Measurements from ENCODE around the gene CLASP1.
"Not testable (repeated sequence)": the region's sequence is repeated elsewhere in the genome, so short reads cannot be mapped to it uniquely, and the experiment has no call there.

CLASP1 gene

GRCh38 chr2:121504316-121504715 lies 144.9 kb downstream of the CLASP1 start:
- DNase-seq (ENCODE audit: low spot score), result no peak

DNA sequence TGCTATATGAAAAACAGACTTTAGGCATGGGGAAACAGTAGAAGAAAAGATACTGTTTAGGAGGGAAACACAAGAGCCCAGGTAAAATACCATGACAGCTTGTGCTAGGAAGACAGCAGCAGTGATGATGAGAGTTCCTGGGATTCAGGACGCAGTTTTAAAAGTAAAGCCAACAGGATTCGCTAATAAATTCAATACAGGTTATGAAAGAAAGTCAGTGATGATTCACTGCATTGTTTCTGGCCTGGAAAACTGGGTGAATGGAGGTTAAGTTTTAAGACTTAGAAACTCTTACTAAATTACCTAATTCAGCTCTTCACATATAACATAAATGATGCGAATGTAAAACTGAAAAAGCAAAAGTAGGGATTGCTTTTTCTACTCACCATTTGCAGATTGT lies 146.5 kb downstream of the CLASP1 start:
- DNase-seq (ENCODE audit: low spot score), result no peak

- DNase-seq (ENCODE audit: low spot score), result no peak
These were observed 147.0 kb downstream of the CLASP1 start for GRCh38 chr2:121502246-121502645.

- DNase-seq (ENCODE audit: low spot score), result no peak
These were observed 147.7 kb downstream of the CLASP1 start for GRCh38 chr2:121501554-121501953.

DNA sequence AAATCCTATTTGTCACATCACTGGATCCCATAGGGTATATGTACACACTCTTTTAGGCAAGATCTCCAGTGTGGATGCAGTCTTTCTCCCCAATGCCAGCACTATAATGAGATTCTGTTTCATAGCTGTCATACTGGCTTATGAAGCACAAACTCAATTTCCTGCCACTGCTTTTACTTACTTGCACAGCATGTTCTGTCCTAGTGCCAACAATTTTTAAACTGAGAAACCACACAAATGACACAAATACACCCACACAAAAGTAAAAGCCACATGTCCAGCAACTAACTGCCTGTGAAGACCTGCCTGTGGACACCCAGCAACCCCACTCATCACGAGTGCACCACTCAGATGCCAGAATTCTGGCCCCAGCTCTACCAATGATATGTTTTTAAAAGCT lies 148.2 kb downstream of the CLASP1 start:
- DNase-seq (ENCODE audit: low spot score), result no peak

GRCh38 chr2:121498731-121499130 lies 150.5 kb downstream of the CLASP1 start:
- DNase-seq (ENCODE audit: low spot score), result no peak

- no peak for DNase-seq (ENCODE audit: low spot score)
These were observed 156.9 kb downstream of the CLASP1 start for GRCh38 chr2:121492409-121492808.

GRCh38 chr2:121491518-121491917 lies 157.7 kb downstream of the CLASP1 start:
- no peak for DNase-seq (ENCODE audit: low spot score)

GRCh38 chr2:121490584-121491133 lies 158.6 kb downstream of the CLASP1 start:
- no peak for DNase-seq (ENCODE audit: low spot score)

GRCh38 chr2:121489911-121490583 lies 159.2 kb downstream of the CLASP1 start:
- DNase-seq (ENCODE audit: low spot score), result no peak

DNA sequence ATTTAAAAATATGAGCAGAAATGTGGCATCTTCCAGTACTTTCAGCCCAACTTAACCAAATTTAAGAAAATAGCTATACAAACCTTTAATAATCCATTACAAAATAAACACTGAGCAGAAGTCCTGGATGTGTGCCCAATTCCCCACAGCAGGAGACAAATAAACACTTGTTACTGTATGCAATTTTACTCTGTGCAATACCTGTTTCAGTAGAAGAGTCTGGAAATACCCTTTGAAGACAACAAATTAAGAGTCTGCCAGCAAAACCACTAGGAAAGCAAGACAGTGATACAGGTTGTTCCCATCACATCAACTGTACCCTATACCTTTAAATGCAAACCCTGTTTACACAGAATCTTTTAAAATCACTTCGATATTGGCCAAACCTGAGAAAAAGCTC lies 160.0 kb downstream of the CLASP1 start:
- peak; percentile 13 for DNase-seq (ENCODE audit: low spot score)

- DNase-seq (ENCODE audit: low spot score), result no peak
These were observed 163.0 kb downstream of the CLASP1 start for GRCh38 chr2:121486191-121486790.

- no peak for DNase-seq (ENCODE audit: low spot score)
These were observed 164.2 kb downstream of the CLASP1 start for GRCh38 chr2:121485039-121485438.

DNA sequence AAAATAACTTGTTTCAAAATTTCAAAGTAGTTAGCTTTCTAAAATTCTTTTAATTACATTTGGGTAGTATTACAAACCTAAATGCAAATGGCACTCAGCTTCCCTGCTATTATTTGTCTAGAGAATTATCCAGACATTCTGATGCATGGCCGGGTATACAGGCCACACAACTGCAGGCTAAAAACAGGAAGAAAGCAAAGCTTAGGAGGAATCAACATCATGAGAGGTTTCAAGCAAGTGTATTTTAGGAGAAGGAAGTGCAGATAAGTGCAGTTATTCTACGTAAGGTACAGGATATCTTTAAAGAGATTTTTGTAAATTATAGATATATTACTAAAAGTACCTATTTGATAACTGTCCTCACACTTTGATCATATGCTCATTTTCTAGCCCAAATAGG lies 165.4 kb downstream of the CLASP1 start:
- no peak for DNase-seq (ENCODE audit: low spot score)

GRCh38 chr2:121483021-121483420 lies 166.2 kb downstream of the CLASP1 start:
- no peak for DNase-seq (ENCODE audit: low spot score)

DNA sequence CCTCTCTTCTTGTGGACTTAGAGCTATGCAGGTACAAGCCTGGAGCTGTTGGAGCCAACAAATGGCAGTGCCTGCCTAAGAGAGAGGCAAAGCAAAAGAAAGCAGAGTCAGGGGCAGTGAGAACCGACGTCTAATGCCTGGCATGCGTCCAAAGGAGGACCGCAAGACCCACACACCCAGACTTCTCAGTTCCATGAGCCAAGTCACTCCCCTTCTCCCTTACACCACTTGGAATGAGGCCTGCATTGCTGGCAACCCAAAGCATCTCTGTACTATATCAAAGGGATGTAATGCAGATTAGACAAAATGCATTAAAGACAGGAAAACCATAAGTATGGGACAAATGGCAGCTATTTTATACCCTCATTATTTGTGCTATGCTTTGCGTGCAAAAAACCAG lies 168.4 kb downstream of the CLASP1 start:
- no peak for DNase-seq (ENCODE audit: low spot score)

DNA sequence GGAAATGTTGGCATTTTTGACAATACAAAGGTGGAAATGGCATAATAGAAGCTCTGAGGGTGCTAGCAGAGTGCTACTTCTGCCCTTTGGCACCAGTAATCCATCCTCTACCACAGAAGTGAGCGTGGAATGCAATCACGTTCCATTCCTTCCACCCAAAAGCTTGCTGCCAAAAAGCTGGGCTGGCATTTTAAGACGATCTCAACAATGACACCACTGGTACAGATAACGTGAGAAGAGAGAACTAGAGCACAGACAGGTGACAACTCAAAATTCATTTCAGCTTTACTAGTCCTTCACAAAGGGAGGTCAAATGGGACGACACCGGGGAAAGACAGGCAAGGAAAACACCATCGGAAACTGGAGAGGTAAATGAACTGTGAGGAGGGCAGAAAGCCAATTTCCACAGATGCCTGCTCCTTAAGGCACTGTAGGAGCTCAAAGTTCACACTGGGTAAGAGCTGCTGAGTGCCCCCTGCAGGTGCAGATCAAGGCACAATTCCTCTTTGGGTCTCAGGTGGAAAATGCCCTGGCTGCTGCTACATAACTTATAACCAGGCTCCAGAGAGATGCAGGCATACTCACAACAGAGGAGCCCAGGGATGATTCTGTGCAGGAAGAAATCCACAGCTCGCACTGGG lies 169.3 kb downstream of the CLASP1 start:
- DNase-seq (ENCODE audit: low spot score), result no peak

DNA sequence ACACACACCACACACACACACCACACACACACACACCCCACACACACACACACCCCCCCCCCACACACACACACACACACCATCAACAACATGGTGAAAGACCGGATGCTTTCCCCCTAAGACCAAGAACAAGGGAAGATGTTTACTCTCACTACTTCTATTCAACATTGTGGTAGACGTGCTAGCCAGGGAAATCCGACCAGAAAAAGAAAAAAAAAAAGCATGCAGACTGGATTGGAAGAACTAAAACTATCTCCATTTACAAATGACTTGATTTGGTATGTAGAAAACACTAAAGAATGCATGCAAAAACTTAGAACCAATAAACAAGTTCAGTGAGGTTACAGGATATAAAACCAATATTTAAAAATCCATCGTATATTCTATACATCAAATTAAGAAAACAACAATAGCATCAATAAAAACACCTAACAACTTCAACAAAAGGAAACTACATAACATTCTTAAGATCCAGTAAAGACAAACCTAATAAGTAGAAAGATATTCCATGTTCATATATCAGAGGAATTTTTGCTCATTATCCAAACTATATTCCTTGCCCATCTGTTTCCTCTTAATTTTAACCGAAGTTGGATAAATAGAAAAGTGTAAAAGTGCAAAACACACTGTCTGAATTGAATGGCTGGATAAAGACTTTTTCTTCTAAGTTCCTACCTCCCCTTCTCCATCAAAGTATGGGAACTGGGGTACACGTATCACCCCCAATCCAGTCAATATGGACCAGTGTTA lies 170.1 kb downstream of the CLASP1 start:
- DNase-seq (ENCODE audit: low spot score), result no peak

DNA sequence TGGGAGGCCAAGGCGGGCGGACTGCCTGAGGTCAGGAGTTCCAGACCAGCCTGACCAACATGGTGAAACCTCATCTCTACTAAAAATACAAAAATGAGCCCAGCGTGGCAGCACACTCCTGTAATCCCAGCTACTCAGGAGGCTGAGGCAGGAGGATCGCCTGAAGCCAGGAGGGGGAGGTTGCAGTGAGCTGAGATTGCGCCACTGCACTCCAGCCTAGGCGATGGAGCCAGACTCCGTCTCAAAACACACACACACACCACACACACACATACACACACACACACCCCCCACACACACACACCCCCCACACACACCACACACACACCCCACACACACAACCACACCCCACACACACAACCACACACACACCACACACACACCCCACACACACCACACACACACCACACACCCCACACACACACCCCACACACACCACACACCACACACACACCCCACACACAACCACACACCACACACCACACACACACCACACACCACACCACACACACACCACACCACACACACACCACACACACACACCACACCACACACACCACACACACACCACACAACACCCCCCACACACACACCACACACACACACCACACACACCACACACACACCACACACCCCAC lies 170.8 kb downstream of the CLASP1 start:
- DNase-seq (ENCODE audit: low spot score), result not testable (repeated sequence)

DNA sequence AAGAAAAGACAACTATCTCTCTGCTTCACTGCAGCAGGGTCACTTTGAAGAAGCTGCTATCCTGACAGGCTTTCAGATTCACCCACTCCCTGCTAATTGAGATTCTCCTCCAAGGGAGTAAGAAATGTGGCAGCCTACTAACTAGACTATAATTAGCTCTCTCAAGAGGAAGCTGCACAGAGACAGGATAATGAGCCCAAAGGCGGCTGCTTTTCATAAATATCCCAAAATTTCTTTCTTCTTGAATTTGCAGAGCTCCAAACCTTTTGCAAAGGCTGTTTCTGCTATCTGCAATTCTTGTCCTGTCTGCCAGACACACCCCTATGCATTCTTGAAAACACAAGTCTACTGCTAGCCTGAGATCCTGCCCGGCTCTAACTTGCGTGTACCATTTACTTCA lies 172.6 kb downstream of the CLASP1 start:
- no peak for DNase-seq (ENCODE audit: low spot score)

- no peak for DNase-seq (ENCODE audit: low spot score)
These were observed 173.3 kb downstream of the CLASP1 start for GRCh38 chr2:121475811-121476571.

Measured in SW480 (cell line).